Right ventricle myocardium inferior (tissue), 1 donor: Measurements from ENCODE around the gene SLC22A9. TPM values are rescaled to one million over a fixed set of nuclear protein-coding genes. Genes with fewer than 3 reads are reported as not detected.
A peak's percentile ranks its signal among the peaks of the same experiment; 100 is the strongest.
"Not testable (repeated sequence)": the region's sequence is repeated elsewhere in the genome, so short reads cannot be mapped to it uniquely, and the experiment has no call there.

Source experiments
- ATAC-seq: fragments of 200-7000 bp; cut with Tn5 transposase; one replicate; pipeline ENCODE4 v1.9.1; 2020; ENCODE audit warnings: mild to moderate bottlenecking, moderate library complexity
- DNase-seq: peaks from one replicate; pipeline ENCODE4 v3.0.0; 2021; ENCODE audit errors: missing footprints
- intact Hi-C: fragments of 100-400 bp; cut with DNase I; formaldehyde crosslinking; loops from one replicate; pipeline ENCODE4 v1.11.0; 2022
- long read RNA-seq: library from polyadenylated mRNA; unstranded; transcript quantifications from one replicate; pipeline ENCODE4 v2.0.0, GENCODE V29; 2021
- total RNA-seq: library from RNA; stranded (reverse); fragmentation: NEBNext Ultra II Directional; extraction: Animal tissue kit (Norgen Biotek cat#: 25700); gene quantifications from one replicate; pipeline ENCODE4 v1.2.1, GENCODE V29; 2021
- donor health status: DM: no; HTN: yes; CAD: no; lungs with severe emphysema.

The SLC22A9 gene
- total RNA-seq, result not detected
- long read RNA-seq, result 0 reads

DNA sequence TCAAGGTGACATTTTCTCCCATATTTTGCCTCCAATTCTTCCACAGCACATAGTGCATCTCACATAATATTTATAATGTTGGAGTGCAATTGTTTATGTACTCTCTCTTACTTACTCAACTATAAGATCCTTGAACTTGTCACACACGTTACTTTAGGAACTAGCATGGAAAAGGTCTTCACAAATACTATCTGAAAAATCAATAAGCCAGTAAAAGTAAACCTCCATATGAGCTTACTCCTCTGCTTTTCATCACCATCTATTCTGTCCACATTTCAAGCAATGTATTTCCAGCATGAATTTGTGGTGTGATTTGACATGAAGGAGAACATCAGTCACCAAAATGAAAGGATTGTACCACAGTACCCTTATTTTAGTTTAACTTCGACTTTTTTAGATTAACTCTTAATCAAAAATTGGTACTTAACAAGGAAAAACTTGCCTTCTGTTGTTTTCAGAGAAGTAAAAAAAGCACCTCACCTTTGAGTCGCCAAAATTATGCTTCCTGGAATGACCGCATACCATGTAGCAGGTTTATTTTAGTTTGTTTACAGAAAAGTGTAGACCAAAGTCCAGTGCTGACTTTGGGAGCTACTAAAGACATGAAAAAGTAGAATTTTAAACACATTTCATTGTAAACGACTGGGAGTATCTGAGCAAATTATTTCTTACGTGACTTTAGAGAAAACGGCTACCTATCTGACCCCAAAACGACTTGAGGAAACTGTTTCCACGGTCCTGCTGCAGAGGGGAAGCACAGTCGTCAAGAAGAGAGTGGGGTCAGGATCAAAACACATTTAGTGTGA lies at the start of gene SLC22A9:
SLC22A9 (plus strand) TSS at position 621 of the 806 bp plus-strand sequence. CDS start 272 bp downstream, outside the sequence.
- no peak for DNase-seq
- ATAC-seq, result no peak
- intact Hi-C loops, result no loop called here

- no peak for ATAC-seq
- intact Hi-C loops, result no loop called here
Observed at GRCh38 chr11:63321723-63322122, 47.9 kb upstream of the SLC22A9 start.

DNA sequence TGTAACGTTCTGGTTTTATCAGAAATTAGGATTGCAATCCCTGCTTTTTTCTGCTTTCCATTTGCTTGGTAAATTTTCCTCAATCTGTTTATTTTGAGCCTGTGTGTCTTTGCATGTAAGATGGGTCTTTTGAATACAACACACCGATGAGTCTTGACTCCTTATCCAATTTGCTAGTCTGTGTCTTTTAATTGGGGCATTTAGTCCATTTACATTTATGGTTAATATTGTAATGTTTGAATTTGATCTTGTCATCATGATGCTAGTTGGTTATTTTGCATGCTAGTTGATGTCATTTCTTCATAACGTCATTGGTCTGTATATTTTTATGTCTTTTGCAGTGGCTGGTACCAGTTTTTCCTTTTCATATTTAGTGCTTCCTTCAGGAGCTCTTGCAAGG lies 34.5 kb upstream of the SLC22A9 start:
- ATAC-seq, intact Hi-C loops, DNase-seq: not testable (repeated sequence)

More at GRCh38 chr11:63321723-63322122, 47.9 kb upstream of the SLC22A9 start:
- no peak for DNase-seq

GRCh38 chr11:63337070-63337469 lies 32.5 kb upstream of the SLC22A9 start:
- ATAC-seq (no peak), DNase-seq (no peak)
- intact Hi-C loops, result no loop called here

- ATAC-seq (no peak), DNase-seq (no peak)
- intact Hi-C loops, result no loop called here
Observed at GRCh38 chr11:63343130-63343529, 26.5 kb upstream of the SLC22A9 start.

DNA sequence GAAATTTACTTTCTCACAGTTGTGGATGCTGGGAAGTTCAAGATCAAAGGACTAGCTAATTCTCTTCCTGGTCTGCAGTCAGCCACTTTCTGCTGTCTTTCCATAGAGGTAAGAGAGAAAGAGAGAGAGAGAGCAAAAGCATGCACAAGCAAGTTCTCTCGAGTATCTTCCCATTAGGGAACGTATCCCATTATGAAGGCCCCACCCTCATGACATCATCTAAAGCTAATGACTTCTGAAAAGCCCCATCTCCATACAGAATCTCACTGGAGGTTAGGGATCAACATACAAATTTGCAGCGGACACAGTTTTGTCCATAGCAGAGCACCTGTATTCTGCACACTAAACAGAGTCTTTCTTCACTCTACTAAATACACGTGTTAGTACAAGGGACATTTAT lies 17.4 kb upstream of the SLC22A9 start:
- intact Hi-C loops, result no loop called here
- no peak for ATAC-seq
- no peak for DNase-seq

- ATAC-seq, result no peak
- intact Hi-C loops, result no loop called here
Observed at GRCh38 chr11:63362196-63362793, 7.3 kb upstream of the SLC22A9 start.

GRCh38 chr11:63369971-63370588 lies 495 bp downstream of the SLC22A9 start:
- intact Hi-C loops, result no loop called here
- ATAC-seq (no peak), DNase-seq (peak; percentile 8)

More at GRCh38 chr11:63362196-63362793, 7.3 kb upstream of the SLC22A9 start:
- DNase-seq, result no peak

DNA sequence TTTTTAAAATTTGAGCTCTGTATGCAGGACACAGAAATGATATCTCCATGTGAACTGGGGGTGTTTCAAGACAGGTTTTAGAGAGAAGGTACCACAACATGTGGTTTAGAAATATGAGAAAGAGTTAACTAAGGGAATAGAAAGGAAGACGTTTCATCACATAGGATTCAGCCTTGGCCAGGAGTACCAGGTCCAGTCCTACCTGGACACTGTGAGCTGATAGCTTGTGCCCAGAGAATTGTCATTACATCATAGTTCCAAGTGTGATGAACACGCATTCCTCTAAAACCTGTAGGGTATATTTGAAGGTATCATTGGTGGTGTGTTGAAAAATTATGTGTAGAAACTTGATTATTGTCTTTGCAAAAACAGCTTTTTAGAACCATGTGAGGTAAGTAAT lies 1.8 kb downstream of the SLC22A9 start:
- intact Hi-C loops, result no loop called here

GRCh38 chr11:63375434-63375833 lies 5.8 kb downstream of the SLC22A9 start:
- intact Hi-C loops, result no loop called here
- no peak for ATAC-seq

More for the DNA sequence above, 1.8 kb downstream of the SLC22A9 start:
- ATAC-seq (no peak), DNase-seq (no peak)

GRCh38 chr11:63380130-63380529 lies 10.5 kb downstream of the SLC22A9 start:
- no peak for ATAC-seq
- intact Hi-C loops, result no loop called here
- no peak for DNase-seq

More at GRCh38 chr11:63375434-63375833, 5.8 kb downstream of the SLC22A9 start:
- no peak for DNase-seq

- intact Hi-C loops, result no loop called here
- no peak for DNase-seq
- no peak for ATAC-seq
Observed at GRCh38 chr11:63395697-63396096, 26.1 kb downstream of the SLC22A9 start.

DNA sequence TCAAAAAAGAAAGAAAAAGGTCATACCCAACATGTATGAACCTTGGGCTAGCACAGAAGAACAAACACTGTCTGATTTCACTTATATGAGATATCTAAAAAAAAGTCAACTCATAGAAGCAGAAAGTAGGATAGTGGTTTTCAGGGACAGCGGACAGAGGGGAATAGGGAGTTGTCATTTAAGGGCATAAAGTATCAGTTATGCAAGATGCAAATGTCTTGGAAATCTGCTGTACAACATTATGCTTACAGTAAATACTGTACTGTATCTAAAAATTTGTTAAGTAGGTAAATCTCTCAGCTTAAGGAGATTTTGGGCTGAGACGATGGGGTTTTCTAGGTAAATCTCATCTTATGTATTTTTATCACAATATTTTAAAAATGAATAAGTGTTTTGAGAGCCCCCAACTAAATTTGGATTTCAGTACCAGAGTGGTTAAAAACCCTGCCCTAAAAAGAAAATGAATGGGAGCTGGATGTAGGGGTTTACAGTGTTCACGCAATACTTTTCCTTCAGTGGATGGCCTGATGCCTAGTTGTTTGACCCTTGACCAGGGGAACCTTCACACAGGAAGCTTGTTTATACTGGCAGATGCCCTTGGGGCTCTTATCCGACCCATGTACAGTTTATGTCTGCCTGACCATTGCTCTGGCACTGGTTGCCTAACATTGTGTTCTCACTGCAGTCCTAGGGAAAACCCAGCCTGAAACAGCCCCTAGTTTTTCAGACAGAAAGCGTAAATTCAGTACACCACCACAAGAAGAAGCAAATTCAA lies 34.8 kb downstream of the SLC22A9 start:
- ATAC-seq (no peak), DNase-seq (no peak)
- intact Hi-C loops, result no loop called here

- ATAC-seq, result no peak
- DNase-seq, result no peak
- intact Hi-C loops, result no loop called here
Observed at GRCh38 chr11:63405114-63405513, 35.5 kb downstream of the SLC22A9 start.

DNA sequence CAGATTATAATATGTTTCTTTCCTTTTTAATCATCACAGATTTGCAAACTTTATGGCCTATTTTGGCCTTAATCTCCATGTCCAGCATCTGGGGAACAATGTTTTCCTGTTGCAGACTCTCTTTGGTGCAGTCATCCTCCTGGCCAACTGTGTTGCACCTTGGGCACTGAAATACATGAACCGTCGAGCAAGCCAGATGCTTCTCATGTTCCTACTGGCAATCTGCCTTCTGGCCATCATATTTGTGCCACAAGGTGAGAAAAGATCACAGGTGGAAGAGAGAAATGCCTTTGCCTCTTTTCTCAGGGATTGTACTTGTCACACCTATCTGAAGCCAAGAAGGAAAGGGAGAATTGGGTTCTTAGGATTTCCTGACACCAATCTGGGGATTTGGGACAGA lies 36.9 kb downstream of the SLC22A9 start:
- intact Hi-C loops, result no loop called here
- DNase-seq (no peak), ATAC-seq (no peak)

DNA sequence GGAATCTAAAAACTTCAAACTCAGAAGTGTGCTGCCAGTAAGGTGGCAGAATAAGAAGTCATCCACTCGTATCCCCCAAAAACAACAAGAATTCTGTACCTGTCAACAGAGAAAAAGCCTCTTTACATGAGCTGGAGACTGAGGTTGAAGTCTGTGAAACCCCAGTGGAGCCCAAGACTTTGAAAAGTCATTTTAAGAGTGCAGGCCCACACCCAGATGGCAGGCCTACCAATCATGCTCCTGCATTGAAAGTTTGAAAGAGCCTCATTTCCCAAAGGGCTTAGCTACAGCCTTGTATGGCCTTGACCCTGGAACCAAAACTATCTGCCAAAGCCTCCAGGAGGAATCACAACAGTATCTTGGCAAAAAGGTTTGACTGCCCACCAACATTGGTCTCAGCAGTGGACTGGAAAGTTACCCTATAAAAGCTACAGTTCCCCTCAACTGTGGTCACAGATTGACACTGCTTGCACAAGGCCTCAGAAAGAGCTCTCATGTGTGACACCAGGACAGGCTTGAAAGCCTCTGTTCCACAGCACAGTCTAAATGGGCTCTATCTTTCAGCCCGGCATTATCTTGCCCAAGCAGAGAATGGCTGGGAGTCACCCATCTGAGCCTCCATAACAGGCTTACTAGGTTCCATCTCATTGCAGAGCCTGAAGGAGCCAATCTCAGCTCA lies 47.7 kb downstream of the SLC22A9 start:
- DNase-seq, result no peak
- intact Hi-C loops, result no loop called here
- no peak for ATAC-seq

DNA sequence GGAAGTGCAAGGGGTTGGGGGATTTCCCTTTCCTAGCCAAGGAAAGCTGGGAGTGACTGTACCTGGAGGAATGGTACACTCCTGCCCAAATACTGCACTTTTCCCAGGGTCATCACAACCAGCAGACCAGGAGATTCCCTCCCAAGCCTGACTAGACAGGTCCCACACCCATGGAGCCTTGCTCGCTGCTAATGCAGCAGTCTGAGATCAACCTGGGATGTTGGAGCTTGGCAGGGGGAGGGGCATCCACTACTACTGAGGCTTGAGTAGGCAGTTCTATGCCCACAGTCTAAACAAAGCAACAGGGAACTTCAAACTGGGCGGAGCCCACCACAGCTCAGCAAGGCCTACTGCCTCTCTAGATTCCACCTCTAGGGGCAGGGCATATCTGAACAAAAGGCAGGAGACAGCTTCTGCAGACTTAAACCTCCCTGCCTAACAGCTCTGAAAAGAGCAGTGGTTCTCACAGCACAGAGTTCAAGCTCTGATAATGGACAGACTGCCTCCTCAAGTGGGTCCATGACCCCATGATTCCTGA lies 58.5 kb downstream of the SLC22A9 start:
- ATAC-seq (no peak), DNase-seq (no peak)
- intact Hi-C loops, result no loop called here

GRCh38 chr11:63430731-63431130 lies 61.1 kb downstream of the SLC22A9 start:
- ATAC-seq, intact Hi-C loops, DNase-seq: not testable (repeated sequence)
